Measurements from ENCODE around the gene MCTP1.

GRCh38 chr5:94761055-94761454 lies 523.8 kb downstream of the MCTP1 start:
- TF ChIP-seq EZH2phosphoT487 (IDR thresholded peaks at IDR 0.05; ENCODE audit: borderline replicate concordance, low read depth, low read length), result no peak
- TF ChIP-seq, protein P1, sequence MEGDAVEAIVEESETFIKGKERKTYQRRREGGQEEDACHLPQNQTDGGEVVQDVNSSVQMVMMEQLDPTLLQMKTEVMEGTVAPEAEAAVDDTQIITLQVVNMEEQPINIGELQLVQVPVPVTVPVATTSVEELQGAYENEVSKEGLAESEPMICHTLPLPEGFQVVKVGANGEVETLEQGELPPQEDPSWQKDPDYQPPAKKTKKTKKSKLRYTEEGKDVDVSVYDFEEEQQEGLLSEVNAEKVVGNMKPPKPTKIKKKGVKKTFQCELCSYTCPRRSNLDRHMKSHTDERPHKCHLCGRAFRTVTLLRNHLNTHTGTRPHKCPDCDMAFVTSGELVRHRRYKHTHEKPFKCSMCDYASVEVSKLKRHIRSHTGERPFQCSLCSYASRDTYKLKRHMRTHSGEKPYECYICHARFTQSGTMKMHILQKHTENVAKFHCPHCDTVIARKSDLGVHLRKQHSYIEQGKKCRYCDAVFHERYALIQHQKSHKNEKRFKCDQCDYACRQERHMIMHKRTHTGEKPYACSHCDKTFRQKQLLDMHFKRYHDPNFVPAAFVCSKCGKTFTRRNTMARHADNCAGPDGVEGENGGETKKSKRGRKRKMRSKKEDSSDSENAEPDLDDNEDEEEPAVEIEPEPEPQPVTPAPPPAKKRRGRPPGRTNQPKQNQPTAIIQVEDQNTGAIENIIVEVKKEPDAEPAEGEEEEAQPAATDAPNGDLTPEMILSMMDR (conservative IDR thresholded peaks at IDR 0.05; ENCODE audit: low read length), result no peak
